ENCODE data around the gene PRIM1. TPM values are rescaled to one million over a fixed set of nuclear protein-coding genes. Genes with fewer than 3 reads are reported as not detected.

The PRIM1 gene
- total and polyA plus RNA-seq, 2 of the 4 experiments (the other 2 are of a cell fraction) = 8.6 to 12.0 TPM

GRCh38 chr12:56695327-56696101 lies 56.6 kb downstream of the PRIM1 start:
- no peaks in the 10 kb centered on the region for H3K9me3 ChIP-seq (ENCODE audit: control insufficient read depth, insufficient read depth, low read length)
- no peaks in the 10 kb centered on the region for H3K9me1 ChIP-seq (ENCODE audit: insufficient read depth, low read length)
- H4K5ac ChIP-seq (ENCODE audit: low read depth, low read length) = no peak overlapping the region
- no CpG with 5 or more reads among the region's 2 CpGs for WGBS, 2 experiments (ENCODE audit: extremely low coverage in 2 of 2, insufficient read length in 1 of 2)
- H3K4me1 ChIP-seq (ENCODE audit: control insufficient read depth, insufficient read depth, low read length) = peaks cover 3% of the 10 kb centered on the region; the same call in 1 of the 2 replicates
- intact Hi-C loops (cut with micrococcal nuclease) (no loop called here), dilution Hi-C loops (cut with HindIII; ENCODE audit: low sequenced_read_pairs, unreplicated experiment) (no loop called here), in situ Hi-C loops (cut with MboI; ENCODE audit: low sequenced_read_pairs) (no loop called here)
- H3K4me3 ChIP-seq (ENCODE audit: insufficient read depth, low read depth, low read length) = no peak overlapping the region
- no peaks in the 10 kb centered on the region for H3K36me3 ChIP-seq (ENCODE audit: control insufficient read depth, insufficient read depth, low read length)
- H3K56ac ChIP-seq (ENCODE audit: extremely low read depth, insufficient read depth, low read length) = no peak overlapping the region
- ATAC-seq (ENCODE audit: low read depth) = peak; percentile 69
- no peak overlapping the region for H2BK15ac ChIP-seq (ENCODE audit: low read depth, low read length)
- no peak overlapping the region for H3K14ac ChIP-seq (replicated peaks; ENCODE audit: low read depth, low read length)
- ChIA-PET POLR2A (ENCODE audit: unreplicated experiment) (no interaction called here), CTCF (no interaction called here)
- H3K79me1 ChIP-seq (ENCODE audit: low read depth in 1 of 2, low read length in 2 of 2) = no peaks in the 10 kb centered on the region
- no peak overlapping the region for H2BK120ac ChIP-seq (ENCODE audit: low read depth, low read length)
- TF ChIP-seq POLR2A (IDR thresholded peaks at IDR 0.05; ENCODE audit: low read depth, low read length) (no peak), SMC3 (IDR thresholded peaks at IDR 0.05; ENCODE audit: low read depth, low read length) (no peak), CEBPB (IDR thresholded peaks at IDR 0.05; ENCODE audit: low read depth, low read length) (no peak), MXI1 (IDR thresholded peaks at IDR 0.05; ENCODE audit: borderline replicate concordance, low read depth, low read length) (no peak), MAZ (IDR thresholded peaks at IDR 0.05; ENCODE audit: borderline replicate concordance, low read depth, low read length) (no peak), RAD21 (IDR thresholded peaks at IDR 0.05; ENCODE audit: low read length) (no peak), NFE2L2 (IDR thresholded peaks at IDR 0.05; ENCODE audit: low read depth, low read length) (no peak), CHD1 (IDR thresholded peaks at IDR 0.05; ENCODE audit: low read depth, low read length) (no peak), FOS (IDR thresholded peaks at IDR 0.05; ENCODE audit: low read depth, low read length) (no peak), BHLHE40 (IDR thresholded peaks at IDR 0.05; ENCODE audit: low read depth, low read length) (no peak), RFX5 (IDR thresholded peaks at IDR 0.05; ENCODE audit: low read depth, low read length) (no peak), RCOR1 (IDR thresholded peaks at IDR 0.05; ENCODE audit: insufficient replicate concordance, low read length) (no peak), MAFK (IDR thresholded peaks at IDR 0.05; ENCODE audit: low read depth, low read length) (no peak)
- TF ChIP-seq, protein P1, sequence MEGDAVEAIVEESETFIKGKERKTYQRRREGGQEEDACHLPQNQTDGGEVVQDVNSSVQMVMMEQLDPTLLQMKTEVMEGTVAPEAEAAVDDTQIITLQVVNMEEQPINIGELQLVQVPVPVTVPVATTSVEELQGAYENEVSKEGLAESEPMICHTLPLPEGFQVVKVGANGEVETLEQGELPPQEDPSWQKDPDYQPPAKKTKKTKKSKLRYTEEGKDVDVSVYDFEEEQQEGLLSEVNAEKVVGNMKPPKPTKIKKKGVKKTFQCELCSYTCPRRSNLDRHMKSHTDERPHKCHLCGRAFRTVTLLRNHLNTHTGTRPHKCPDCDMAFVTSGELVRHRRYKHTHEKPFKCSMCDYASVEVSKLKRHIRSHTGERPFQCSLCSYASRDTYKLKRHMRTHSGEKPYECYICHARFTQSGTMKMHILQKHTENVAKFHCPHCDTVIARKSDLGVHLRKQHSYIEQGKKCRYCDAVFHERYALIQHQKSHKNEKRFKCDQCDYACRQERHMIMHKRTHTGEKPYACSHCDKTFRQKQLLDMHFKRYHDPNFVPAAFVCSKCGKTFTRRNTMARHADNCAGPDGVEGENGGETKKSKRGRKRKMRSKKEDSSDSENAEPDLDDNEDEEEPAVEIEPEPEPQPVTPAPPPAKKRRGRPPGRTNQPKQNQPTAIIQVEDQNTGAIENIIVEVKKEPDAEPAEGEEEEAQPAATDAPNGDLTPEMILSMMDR (conservative IDR thresholded peaks at IDR 0.05; ENCODE audit: low read depth, low read length) = no peak
- TF ChIP-seq, protein P2, sequence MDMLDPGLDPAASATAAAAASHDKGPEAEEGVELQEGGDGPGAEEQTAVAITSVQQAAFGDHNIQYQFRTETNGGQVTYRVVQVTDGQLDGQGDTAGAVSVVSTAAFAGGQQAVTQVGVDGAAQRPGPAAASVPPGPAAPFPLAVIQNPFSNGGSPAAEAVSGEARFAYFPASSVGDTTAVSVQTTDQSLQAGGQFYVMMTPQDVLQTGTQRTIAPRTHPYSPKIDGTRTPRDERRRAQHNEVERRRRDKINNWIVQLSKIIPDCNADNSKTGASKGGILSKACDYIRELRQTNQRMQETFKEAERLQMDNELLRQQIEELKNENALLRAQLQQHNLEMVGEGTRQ (IDR thresholded peaks at IDR 0.05; ENCODE audit: low read depth, low read length) = no peak
- TF ChIP-seq, protein P3, sequence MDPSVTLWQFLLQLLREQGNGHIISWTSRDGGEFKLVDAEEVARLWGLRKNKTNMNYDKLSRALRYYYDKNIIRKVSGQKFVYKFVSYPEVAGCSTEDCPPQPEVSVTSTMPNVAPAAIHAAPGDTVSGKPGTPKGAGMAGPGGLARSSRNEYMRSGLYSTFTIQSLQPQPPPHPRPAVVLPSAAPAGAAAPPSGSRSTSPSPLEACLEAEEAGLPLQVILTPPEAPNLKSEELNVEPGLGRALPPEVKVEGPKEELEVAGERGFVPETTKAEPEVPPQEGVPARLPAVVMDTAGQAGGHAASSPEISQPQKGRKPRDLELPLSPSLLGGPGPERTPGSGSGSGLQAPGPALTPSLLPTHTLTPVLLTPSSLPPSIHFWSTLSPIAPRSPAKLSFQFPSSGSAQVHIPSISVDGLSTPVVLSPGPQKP (IDR thresholded peaks at IDR 0.05; ENCODE audit: borderline replicate concordance, low read depth, low read length) = no peak
- no peak overlapping the region for H3K9ac ChIP-seq (ENCODE audit: low read depth, low read length)
- no peaks in the 10 kb centered on the region for H4K20me1 ChIP-seq (ENCODE audit: insufficient read depth, low read length)
- H2AK9ac ChIP-seq (replicated peaks; ENCODE audit: low read depth, low read length, poor library complexity) = no peak overlapping the region
- H4K8ac ChIP-seq (ENCODE audit: low read depth in 2 of 2, low read length in 2 of 2) = no peak overlapping the region
- H3K27me3 ChIP-seq (ENCODE audit: control insufficient read depth, insufficient read depth, low read length) = no peaks in the 10 kb centered on the region
- H3K27ac ChIP-seq (ENCODE audit: insufficient read depth, low read length) = no peak overlapping the region
- no peak overlapping the region for H2AK5ac ChIP-seq (ENCODE audit: low read depth, low read length)
- H2BK20ac ChIP-seq (ENCODE audit: low read depth, low read length) = no peak overlapping the region
- H3K18ac ChIP-seq (ENCODE audit: low read depth, low read length) = no peak overlapping the region; the same call in 1 of the 2 replicates
- H3K4ac ChIP-seq (ENCODE audit: low read depth, low read length) = no peak overlapping the region
- H2AFZ ChIP-seq (replicated peaks; ENCODE audit: low read length, poor library complexity) = no peak overlapping the region
- BruUV-seq (replicated peaks) = no TSS peak
- peak overlapping the region; percentile 33; the same call in 1 of the 2 replicates for H3K4me2 ChIP-seq (ENCODE audit: low read depth, low read length)
- no peak overlapping the region for H2BK5ac ChIP-seq (ENCODE audit: low read depth, low read length, poor library complexity, severe bottlenecking)
- no peak overlapping the region for H3K23ac ChIP-seq (ENCODE audit: low read depth, low read length)
- H4K91ac ChIP-seq (ENCODE audit: insufficient read depth, low read depth, low read length) = no peak overlapping the region
- peak; percentile 55 for DNase-seq

Data from IMR-90 (cell line).